Heart left ventricle (tissue), 16 donors: ENCODE results near the gene PLXNA1. TPM values are rescaled to one million over a fixed set of nuclear protein-coding genes. Genes with fewer than 3 reads are reported as not detected.
A peak's percentile ranks its signal among the peaks of the same experiment; 100 is the strongest.

Experiments used
- ATAC-seq, 4 donors: fragments of 200-7000 bp; cut with Tn5 transposase; one replicate each; pipeline ENCODE4 v1.9.1; 2020 to 2022; ENCODE audit warnings: moderate library complexity in 4 of 4, mild to moderate bottlenecking in 3 of 4, moderate number of reproducible peaks in 1 of 4
- DNase-seq, 5 donors: peaks; one replicate each; pipeline ENCODE4 v3.0.0-alpha.2; 2020
- H3K27ac ChIP-seq, 12 donors: fragments of 200-600 bp; sonication (generic) in 4 of 12; one replicate each; pipeline versions ENCODE4 v1.5.0 to v1.8.0; 2016 to 2022; ENCODE audit warnings: mild to moderate bottlenecking in 2 of 12
- H3K27me3 ChIP-seq, 9 donors: fragments of 200-600 bp; sonication (generic) in 2 of 9; one replicate each; pipeline versions ENCODE4 v1.5.1 to v1.8.0; 2016 to 2022; ENCODE audit warnings: mild to moderate bottlenecking in 3 of 9
- H3K36me3 ChIP-seq, 9 donors: fragments of 200-600 bp; sonication (generic) in 2 of 9; one replicate each; pipeline versions ENCODE4 v1.5.0 to v1.8.0; 2018 to 2022; ENCODE audit warnings: mild to moderate bottlenecking in 2 of 9
- H3K4me1 ChIP-seq, 12 donors: fragments of 200-600 bp; sonication (generic) in 4 of 12; one replicate each; pipeline versions ENCODE4 v1.5.0 to v1.8.0; 2016 to 2022; ENCODE audit warnings: mild to moderate bottlenecking in 3 of 12
- H3K4me3 ChIP-seq, 12 donors: fragments of 200-600 bp; sonication (generic) in 4 of 12; one replicate each; pipeline versions ENCODE4 v1.5.0 to v1.8.0; 2017 to 2022; ENCODE audit warnings: mild to moderate bottlenecking in 9 of 12, moderate library complexity in 4 of 12
- H3K9me3 ChIP-seq, 12 donors: fragments of 200-600 bp; sonication (generic) in 4 of 12; one replicate each; pipeline versions ENCODE4 v1.5.0 to v1.8.0; 2016 to 2022; ENCODE audit warnings: mild to moderate bottlenecking in 1 of 12
- CTCF ChIP-seq, 12 donors: fragments of 200-600 bp; sonication (generic) in 4 of 12; IDR thresholded peaks; one replicate each; pipeline versions ENCODE4 v1.5.0 to v1.8.0; 2018 to 2022; ENCODE audit warnings: antibody characterized with exemption in 12 of 12, mild to moderate bottlenecking in 5 of 12
- POLR2A ChIP-seq, 2 donors: fragments of 450-650 bp; IDR thresholded peaks; one replicate each; pipeline ENCODE4 v1.6.1; 2017; ENCODE audit warnings: antibody characterized with exemption in 2 of 2, mild to moderate bottlenecking in 2 of 2, moderate library complexity in 2 of 2
- WGBS, 4 donors: extraction: QIAGEN DNeasy Blood & Tissue Kit in 2 of 4; methylation state at CpG; one replicate each; pipeline versions ENCODE4 v1.1.5 to v1.1.7; 2013 to 2018; 5-methylcytosine and 5-hydroxymethylcytosine counted together
- intact Hi-C, 10 donors: fragments of 100-400 bp; cut with DNase I; formaldehyde crosslinking; loops; one replicate each; pipeline versions ENCODE4 v1.11.1 to v1.14.2; 2022
- polyA plus RNA-seq, 2 donors: library from polyadenylated mRNA; stranded (reverse); fragments of 200-250 nt; gene quantifications; one replicate each; pipeline ENCODE4 v1.2.3, GENCODE V29; 2013
- total RNA-seq, 9 donors: library from RNA; depleted of rRNA in 2 of 9; stranded (reverse); fragments of >200 nt in 2 of 9; fragmentation: NEBNext Ultra II Directional in 3 of 9; extraction: Animal tissue kit (Norgen Biotek cat#: 25700) in 3 of 9; gene quantifications; one replicate each; pipeline versions ENCODE4 v1.1.0 to v1.2.4, GENCODE V29; 2016 to 2023
- donor health status: ischemic (EF 13 %, LVEDD 7.1; RV severe dilation, severe dysfunction).
- donor health status: healthy with polysubstance abuse.
- donor health status: DM: no; HTN: yes; CAD: no.
- donor health status: DM: no; HTN: no; CAD: no.
- donor health status: ischemic (EF 25% LVEDD 6.9; RV normal size, moderate dysfunction).
- donor health status: ischemic (EF 25% LVEDD 5.7; RV mildly dilated, moderate dysfunction).
- donor health status: healthy.
- donor health status: DM: yes; HTN: yes; CAD: no.
- donor health status: ischemic (EF 35%, LVEDD 5.7; RV mildly dilated, moderate dysfunction).
- donor health status: nonischemic (EF 11% LVEDD 7.7; RV severe dilation, severe dysfunction).
- donor health status: DM: yes; HTN: yes; CAD: no.
- donor health status: PGD.
- donor health status: ischemic (EF 29% LVEDD 5.4; RV normal size, mild dysfunction).
- donor health status: nonischemic (EF 23%, LVEDD 6.1; RV moderate dilation, normal function).

Gene PLXNA1
- total and polyA plus RNA-seq, 11 donors = 14.6 to 38.8 (median 29.6) TPM

DNA sequence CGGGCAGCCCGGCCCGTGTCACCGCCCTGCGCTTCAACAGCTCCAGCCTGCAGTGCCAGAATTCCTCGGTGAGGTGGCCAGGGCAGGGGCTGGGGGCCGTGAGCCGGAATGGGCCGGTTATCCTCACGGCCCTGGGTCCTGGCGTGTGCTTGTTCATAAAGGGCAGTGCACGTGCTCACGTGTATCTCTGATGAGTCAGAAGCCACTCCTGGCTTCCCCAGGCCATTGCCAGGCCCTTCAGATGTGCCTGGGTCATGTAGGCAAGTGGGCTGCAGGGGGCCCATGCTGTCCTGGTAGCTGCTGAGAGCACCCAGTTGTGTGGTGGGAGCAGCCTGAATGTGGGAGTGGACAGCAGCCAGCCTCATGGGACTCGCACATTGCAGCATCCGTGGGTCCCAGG, 29.2 kb downstream of the PLXNA1 start:
- Histone ChIP-seq H3K27ac (no peak overlapping the region), H3K4me3 (no peak overlapping the region), H3K36me3 (peaks cover 0 to 52% (median 25%) of the 10 kb centered on the region in 9 donors), H3K27me3 (no peaks in the 10 kb centered on the region), H3K9me3 (no peaks in the 10 kb centered on the region), H3K4me1 (peaks cover 0 to 43% (median 15%) of the 10 kb centered on the region in 12 donors)
- ATAC-seq (peak in 1 of 4 donors; percentile 34), DNase-seq (no peak)
- no peak for TF ChIP-seq POLR2A (IDR thresholded peaks at IDR 0.05)
- TF ChIP-seq CTCF (IDR thresholded peaks at IDR 0.05) = no peak
- 81 to 94% (median 92%) methylated on average over 6 to 15 of the region's 15 CpGs for WGBS, 4 donors
- intact Hi-C loops = no loop called here

DNA sequence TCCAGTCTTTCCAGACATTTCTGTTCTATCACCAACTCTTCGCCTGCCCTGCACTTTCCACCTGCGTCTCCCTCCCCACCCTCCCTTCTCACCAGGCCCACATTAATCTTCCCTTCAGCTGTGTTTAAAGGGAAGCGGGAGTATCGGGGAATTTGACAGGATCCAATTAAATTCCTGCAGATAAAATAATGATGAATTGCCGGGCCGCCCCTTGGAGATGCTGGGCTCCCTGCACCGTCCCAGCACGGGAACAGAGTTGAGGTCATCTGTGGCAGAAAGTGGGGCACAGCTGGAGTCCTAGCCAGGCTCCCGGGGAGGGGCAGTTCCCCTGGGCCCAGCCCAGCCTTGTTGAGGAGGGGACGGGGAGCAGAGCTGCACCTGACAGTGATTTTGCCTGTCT, 30.3 kb downstream of the PLXNA1 start:
- Histone ChIP-seq H3K9me3 (no peaks in the 10 kb centered on the region), H3K27me3 (no peaks in the 10 kb centered on the region), H3K4me1 (peaks cover 0 to 34% (median 13%) of the 10 kb centered on the region in 12 donors), H3K4me3 (no peak overlapping the region), H3K27ac (no peak overlapping the region), H3K36me3 (peaks cover 0 to 61% (median 34%) of the 10 kb centered on the region in 9 donors)
- ATAC-seq (no peak), DNase-seq (no peak)
- no peak for TF ChIP-seq CTCF (IDR thresholded peaks at IDR 0.05)
- no peak for TF ChIP-seq POLR2A (IDR thresholded peaks at IDR 0.05)
- intact Hi-C loops = no loop called here
- WGBS, 4 donors = 79 to 91% (median 86%) methylated on average over 8 to 10 of the region's 10 CpGs

- DNase-seq (no peak), ATAC-seq (no peak)
- Histone ChIP-seq H3K9me3 (no peaks in the 10 kb centered on the region), H3K27me3 (no peaks in the 10 kb centered on the region), H3K36me3 (peaks cover 0 to 68% (median 42%) of the 10 kb centered on the region in 9 donors), H3K4me3 (no peak overlapping the region), H3K4me1 (peaks cover 0 to 28% (median 9%) of the 10 kb centered on the region in 12 donors), H3K27ac (no peak overlapping the region)
- WGBS, 4 donors = 88 to 95% (median 92%) methylated on average over 22 to 50 of the region's 50 CpGs
- intact Hi-C loops = no loop called here
- TF ChIP-seq CTCF (IDR thresholded peaks at IDR 0.05) (no peak), POLR2A (IDR thresholded peaks at IDR 0.05) (no peak)
These were observed 31.0 kb downstream of the PLXNA1 start for GRCh38 chr3:127013758-127014535.

DNA sequence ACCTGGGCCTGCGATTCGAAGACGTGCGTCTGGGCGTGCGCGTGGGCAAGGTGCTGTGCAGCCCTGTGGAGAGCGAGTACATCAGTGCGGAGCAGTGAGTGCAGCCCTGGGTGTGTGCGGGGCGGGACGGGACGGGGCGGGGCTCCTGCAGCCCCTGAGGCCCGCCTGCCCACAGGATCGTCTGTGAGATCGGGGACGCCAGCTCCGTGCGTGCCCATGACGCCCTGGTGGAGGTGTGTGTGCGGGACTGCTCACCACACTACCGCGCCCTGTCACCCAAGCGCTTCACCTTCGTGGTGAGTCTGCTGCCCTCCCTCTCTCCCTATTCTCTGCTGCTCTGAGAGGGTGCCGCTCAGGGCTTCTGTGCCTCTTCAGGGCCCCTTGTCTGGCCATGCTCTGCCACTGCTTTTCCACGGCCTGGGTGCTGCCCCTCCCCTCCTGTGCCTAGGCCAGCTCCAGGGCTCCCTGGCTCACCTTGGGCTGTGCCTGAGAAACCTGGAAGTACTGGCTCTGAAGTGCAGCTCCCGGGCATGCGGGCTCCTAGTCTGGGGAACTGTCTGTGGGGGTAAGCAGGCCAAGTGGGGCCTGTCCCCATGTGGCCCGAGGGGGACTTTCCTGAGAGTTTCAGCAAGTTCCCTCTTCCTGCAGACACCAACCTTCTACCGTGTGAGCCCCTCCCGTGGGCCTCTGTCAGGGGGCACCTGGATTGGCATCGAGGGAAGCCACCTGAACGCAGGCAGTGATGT, 31.8 kb downstream of the PLXNA1 start:
- Histone ChIP-seq H3K27ac (no peak overlapping the region), H3K9me3 (no peaks in the 10 kb centered on the region), H3K4me1 (peaks cover 0 to 20% (median 6%) of the 10 kb centered on the region in 12 donors), H3K27me3 (no peaks in the 10 kb centered on the region), H3K36me3 (peaks cover 0 to 75% (median 47%) of the 10 kb centered on the region in 9 donors), H3K4me3 (no peak overlapping the region)
- 91 to 94% (median 92%) methylated on average over 20 to 35 of the region's 35 CpGs for WGBS, 4 donors
- TF ChIP-seq CTCF (IDR thresholded peaks at IDR 0.05) (no peak), POLR2A (IDR thresholded peaks at IDR 0.05) (no peak)
- ATAC-seq (no peak), DNase-seq (no peak)
- intact Hi-C loops = no loop called here
